ENCODE data around the gene CARD10. TPM values are rescaled to one million over a fixed set of nuclear protein-coding genes. Genes with fewer than 3 reads are reported as not detected.
A peak's percentile ranks its signal among the peaks of the same experiment; 100 is the strongest.

Gene CARD10
- total and polyA plus RNA-seq, 2 of the 13 experiments (the other 11 are each of a cell fraction or from before 2014, with no cell fraction given), result 35.2 to 55.8 TPM

DNA sequence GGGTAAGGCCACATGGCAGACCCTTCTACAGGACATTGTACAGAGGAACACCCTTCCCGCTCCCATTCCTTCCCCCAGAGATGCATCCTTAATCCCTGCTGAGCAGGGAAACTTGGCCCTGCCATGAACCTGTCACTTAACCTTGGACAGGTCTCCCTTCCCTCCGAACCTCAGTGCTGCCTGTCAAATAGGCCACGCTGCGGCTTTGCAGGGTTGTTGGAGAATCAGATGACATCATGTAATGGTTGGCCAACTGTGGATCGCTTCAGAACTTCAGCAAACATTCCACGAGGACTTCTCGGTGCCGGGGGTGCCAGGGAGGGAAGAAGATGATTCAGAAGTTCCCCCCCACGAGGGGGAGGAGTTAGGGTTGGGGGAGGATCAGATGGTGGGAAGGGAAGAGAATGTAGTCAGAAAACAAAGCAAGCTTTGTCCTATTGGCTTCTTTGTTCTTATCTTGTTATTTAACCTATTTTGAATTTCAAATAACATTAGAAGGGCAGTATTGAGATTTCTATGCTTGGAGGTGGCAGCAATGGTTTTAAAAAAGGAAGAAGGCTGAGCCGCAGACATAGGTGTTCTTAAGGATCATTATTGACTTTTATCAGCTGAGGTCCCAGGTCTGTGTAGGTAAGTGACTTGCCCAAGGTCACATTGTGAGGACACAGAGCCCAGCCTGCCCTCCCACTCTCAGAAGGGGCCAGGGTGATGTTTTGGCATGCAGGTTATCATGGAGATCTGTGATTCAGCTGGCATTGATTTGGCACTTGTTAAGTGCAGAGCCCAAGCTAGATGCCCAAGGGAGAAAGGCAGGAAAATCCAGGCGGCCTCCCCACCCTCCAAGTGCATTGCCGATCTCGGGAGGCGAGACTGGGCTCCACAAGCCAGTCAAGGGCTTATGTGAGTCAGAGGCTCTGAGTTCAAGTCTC is 44.2 kb upstream of the CARD10 start (continued):
- TF ChIP-seq, protein P1, sequence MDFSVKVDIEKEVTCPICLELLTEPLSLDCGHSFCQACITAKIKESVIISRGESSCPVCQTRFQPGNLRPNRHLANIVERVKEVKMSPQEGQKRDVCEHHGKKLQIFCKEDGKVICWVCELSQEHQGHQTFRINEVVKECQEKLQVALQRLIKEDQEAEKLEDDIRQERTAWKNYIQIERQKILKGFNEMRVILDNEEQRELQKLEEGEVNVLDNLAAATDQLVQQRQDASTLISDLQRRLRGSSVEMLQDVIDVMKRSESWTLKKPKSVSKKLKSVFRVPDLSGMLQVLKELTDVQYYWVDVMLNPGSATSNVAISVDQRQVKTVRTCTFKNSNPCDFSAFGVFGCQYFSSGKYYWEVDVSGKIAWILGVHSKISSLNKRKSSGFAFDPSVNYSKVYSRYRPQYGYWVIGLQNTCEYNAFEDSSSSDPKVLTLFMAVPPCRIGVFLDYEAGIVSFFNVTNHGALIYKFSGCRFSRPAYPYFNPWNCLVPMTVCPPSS (IDR thresholded peaks at IDR 0.05), result no peak
- no peak for TF ChIP-seq RFXANK (CRISPR knock-in tag; IDR thresholded peaks at IDR 0.05)
- TF ChIP-seq ZNF567 (CRISPR knock-in tag; IDR thresholded peaks at IDR 0.05; ENCODE audit: borderline replicate concordance), result no peak
- TF ChIP-seq, protein P2, sequence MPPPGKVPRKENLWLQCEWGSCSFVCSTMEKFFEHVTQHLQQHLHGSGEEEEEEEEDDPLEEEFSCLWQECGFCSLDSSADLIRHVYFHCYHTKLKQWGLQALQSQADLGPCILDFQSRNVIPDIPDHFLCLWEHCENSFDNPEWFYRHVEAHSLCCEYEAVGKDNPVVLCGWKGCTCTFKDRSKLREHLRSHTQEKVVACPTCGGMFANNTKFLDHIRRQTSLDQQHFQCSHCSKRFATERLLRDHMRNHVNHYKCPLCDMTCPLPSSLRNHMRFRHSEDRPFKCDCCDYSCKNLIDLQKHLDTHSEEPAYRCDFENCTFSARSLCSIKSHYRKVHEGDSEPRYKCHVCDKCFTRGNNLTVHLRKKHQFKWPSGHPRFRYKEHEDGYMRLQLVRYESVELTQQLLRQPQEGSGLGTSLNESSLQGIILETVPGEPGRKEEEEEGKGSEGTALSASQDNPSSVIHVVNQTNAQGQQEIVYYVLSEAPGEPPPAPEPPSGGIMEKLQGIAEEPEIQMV (CRISPR knock-in tag; IDR thresholded peaks at IDR 0.05; ENCODE audit: low read depth), result no peak
- TF ChIP-seq ZBTB7A (CRISPR knock-in tag; IDR thresholded peaks at IDR 0.05), result no peak
- TF ChIP-seq ZNF572 (CRISPR knock-in tag; IDR thresholded peaks at IDR 0.05), result 0 out of 2 replicates have a peak, but pooled peaks have one; percentile 61
- TF ChIP-seq, protein P3, sequence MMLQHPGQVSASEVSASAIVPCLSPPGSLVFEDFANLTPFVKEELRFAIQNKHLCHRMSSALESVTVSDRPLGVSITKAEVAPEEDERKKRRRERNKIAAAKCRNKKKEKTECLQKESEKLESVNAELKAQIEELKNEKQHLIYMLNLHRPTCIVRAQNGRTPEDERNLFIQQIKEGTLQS (CRISPR knock-in tag; IDR thresholded peaks at IDR 0.05), result peak; percentile 74
- no peak for TF ChIP-seq ZNF124 (CRISPR knock-in tag; IDR thresholded peaks at IDR 0.05)
- TF ChIP-seq THYN1 (CRISPR knock-in tag; IDR thresholded peaks at IDR 0.05; ENCODE audit: borderline replicate concordance, low read depth), result no peak
- peak; percentile 38 for TF ChIP-seq RBM22 (optimal IDR thresholded peaks at IDR 0.05; ENCODE audit: low read length)
- TF ChIP-seq, protein P4, sequence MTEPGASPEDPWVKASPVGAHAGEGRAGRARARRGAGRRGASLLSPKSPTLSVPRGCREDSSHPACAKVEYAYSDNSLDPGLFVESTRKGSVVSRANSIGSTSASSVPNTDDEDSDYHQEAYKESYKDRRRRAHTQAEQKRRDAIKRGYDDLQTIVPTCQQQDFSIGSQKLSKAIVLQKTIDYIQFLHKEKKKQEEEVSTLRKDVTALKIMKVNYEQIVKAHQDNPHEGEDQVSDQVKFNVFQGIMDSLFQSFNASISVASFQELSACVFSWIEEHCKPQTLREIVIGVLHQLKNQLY (CRISPR knock-in tag; IDR thresholded peaks at IDR 0.05), result no peak
- no peak for TF ChIP-seq TBP (CRISPR knock-in tag; IDR thresholded peaks at IDR 0.05)
- TF ChIP-seq PAX8 (CRISPR knock-in tag; IDR thresholded peaks at IDR 0.05; ENCODE audit: borderline replicate concordance), result no peak
- 0 out of 2 replicates have a peak, but pooled peaks have one; percentile 20 for TF ChIP-seq ESRRA (CRISPR knock-in tag; IDR thresholded peaks at IDR 0.05; ENCODE audit: low read depth)
- no peak for TF ChIP-seq ZKSCAN8 (CRISPR knock-in tag; IDR thresholded peaks at IDR 0.05; ENCODE audit: borderline replicate concordance)
- no peak for TF ChIP-seq MTA3 (CRISPR knock-in tag; IDR thresholded peaks at IDR 0.05)
- no peak for TF ChIP-seq ZNF550 (CRISPR knock-in tag; IDR thresholded peaks at IDR 0.05; ENCODE audit: borderline replicate concordance)
- TF ChIP-seq HOXD1 (CRISPR knock-in tag; IDR thresholded peaks at IDR 0.05), result peak; percentile 49; the same call in 1 of the 2 replicates
- TF ChIP-seq, protein P5, sequence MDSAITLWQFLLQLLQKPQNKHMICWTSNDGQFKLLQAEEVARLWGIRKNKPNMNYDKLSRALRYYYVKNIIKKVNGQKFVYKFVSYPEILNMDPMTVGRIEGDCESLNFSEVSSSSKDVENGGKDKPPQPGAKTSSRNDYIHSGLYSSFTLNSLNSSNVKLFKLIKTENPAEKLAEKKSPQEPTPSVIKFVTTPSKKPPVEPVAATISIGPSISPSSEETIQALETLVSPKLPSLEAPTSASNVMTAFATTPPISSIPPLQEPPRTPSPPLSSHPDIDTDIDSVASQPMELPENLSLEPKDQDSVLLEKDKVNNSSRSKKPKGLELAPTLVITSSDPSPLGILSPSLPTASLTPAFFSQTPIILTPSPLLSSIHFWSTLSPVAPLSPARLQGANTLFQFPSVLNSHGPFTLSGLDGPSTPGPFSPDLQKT (CRISPR knock-in tag; IDR thresholded peaks at IDR 0.05; ENCODE audit: borderline replicate concordance), result no peak
- no peak for TF ChIP-seq DR1 (CRISPR knock-in tag; IDR thresholded peaks at IDR 0.05)
- TF ChIP-seq, protein P6, sequence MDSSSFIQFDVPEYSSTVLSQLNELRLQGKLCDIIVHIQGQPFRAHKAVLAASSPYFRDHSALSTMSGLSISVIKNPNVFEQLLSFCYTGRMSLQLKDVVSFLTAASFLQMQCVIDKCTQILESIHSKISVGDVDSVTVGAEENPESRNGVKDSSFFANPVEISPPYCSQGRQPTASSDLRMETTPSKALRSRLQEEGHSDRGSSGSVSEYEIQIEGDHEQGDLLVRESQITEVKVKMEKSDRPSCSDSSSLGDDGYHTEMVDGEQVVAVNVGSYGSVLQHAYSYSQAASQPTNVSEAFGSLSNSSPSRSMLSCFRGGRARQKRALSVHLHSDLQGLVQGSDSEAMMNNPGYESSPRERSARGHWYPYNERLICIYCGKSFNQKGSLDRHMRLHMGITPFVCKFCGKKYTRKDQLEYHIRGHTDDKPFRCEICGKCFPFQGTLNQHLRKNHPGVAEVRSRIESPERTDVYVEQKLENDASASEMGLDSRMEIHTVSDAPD (CRISPR knock-in tag; IDR thresholded peaks at IDR 0.05), result no peak
- no peak for TF ChIP-seq ZNF264 (CRISPR knock-in tag; IDR thresholded peaks at IDR 0.05)
- no peak for TF ChIP-seq ZNF496 (CRISPR knock-in tag; IDR thresholded peaks at IDR 0.05; ENCODE audit: insufficient replicate concordance)
- TF ChIP-seq ZNF451 (CRISPR knock-in tag; IDR thresholded peaks at IDR 0.05), result no peak

Measured in HepG2 (cell line).